H9 (cell line): Measurements from ENCODE around the gene CLRN3. TPM values are rescaled to one million over a fixed set of nuclear protein-coding genes. Genes with fewer than 3 reads are reported as not detected.

Source experiments
- DNase-seq: peaks from one replicate; pipeline ENCODE4 v3.0.0-alpha.2; 2017
- H2AFZ ChIP-seq: one replicate; pipeline ENCODE4 v1.6.1; 2013; ENCODE audit warnings: mild to moderate bottlenecking, low read length, control low read depth, moderate library complexity
- H2AK5ac ChIP-seq: 2 replicates; pipeline ENCODE4 v1.6.1; 2013; ENCODE audit warnings: low read length, control low read depth, mixed read lengths; ENCODE audit not compliant: insufficient read length
- H2BK120ac ChIP-seq: one replicate; pipeline ENCODE4 v1.6.1; 2013; ENCODE audit warnings: low read depth, mild to moderate bottlenecking, low read length, control low read depth, inconsistent platforms; ENCODE audit not compliant: poor library complexity, severe bottlenecking
- H2BK12ac ChIP-seq: 2 replicates; pipeline ENCODE4 v1.6.1; 2013; ENCODE audit warnings: low read length, control low read depth, mixed read lengths, low read depth; ENCODE audit not compliant: insufficient read length
- H2BK15ac ChIP-seq: 2 replicates; pipeline ENCODE4 v1.6.1; 2013; ENCODE audit warnings: low read depth, low read length, control low read depth
- H2BK20ac ChIP-seq: one replicate; pipeline ENCODE4 v1.6.1; 2013; ENCODE audit warnings: low read depth, mild to moderate bottlenecking, low read length, control low read depth, inconsistent platforms; ENCODE audit not compliant: poor library complexity, severe bottlenecking
- H2BK5ac ChIP-seq: 2 replicates; pipeline ENCODE4 v1.6.1; 2013; ENCODE audit warnings: low read length, control low read depth, mixed read lengths; ENCODE audit not compliant: insufficient read length
- H3K14ac ChIP-seq: 2 replicates; pipeline ENCODE4 v1.6.1; 2013; ENCODE audit warnings: low read length, control low read depth; ENCODE audit not compliant: insufficient read depth
- H3K18ac ChIP-seq: 2 replicates; pipeline ENCODE4 v1.6.1; 2013; ENCODE audit warnings: low read depth, mild to moderate bottlenecking, mixed read lengths, low read length, control low read depth; ENCODE audit not compliant: insufficient read length
- H3K23ac ChIP-seq: 2 replicates; pipeline ENCODE4 v1.6.1; 2013; ENCODE audit warnings: low read length, control low read depth, mixed read lengths, low read depth; ENCODE audit not compliant: insufficient read length
- H3K23me2 ChIP-seq: 2 replicates; pipeline ENCODE4 v1.6.1; 2013; ENCODE audit warnings: low read depth, mild to moderate bottlenecking, mixed read lengths, low read length, control low read depth; ENCODE audit not compliant: insufficient read length, poor library complexity, severe bottlenecking
- H3K27ac ChIP-seq: 2 replicates; pipeline ENCODE4 v1.5.1; 2013; ENCODE audit warnings: low read length, control low read depth, mixed read lengths, low read depth; ENCODE audit not compliant: insufficient read length
- H3K27me3 ChIP-seq: 2 replicates; pipeline ENCODE4 v1.6.1; 2013; ENCODE audit warnings: low read length, control low read depth, inconsistent platforms; ENCODE audit not compliant: insufficient read depth
- H3K4ac ChIP-seq: 2 replicates; pipeline ENCODE4 v1.6.1; 2013; ENCODE audit warnings: low read depth, mild to moderate bottlenecking, control low read depth, inconsistent platforms, low read length, moderate library complexity
- H3K4me1 ChIP-seq: 2 replicates; pipeline ENCODE4 v1.6.1; 2013; ENCODE audit warnings: low read length, control low read depth, inconsistent platforms; ENCODE audit not compliant: insufficient read depth
- H3K4me2 ChIP-seq: 2 replicates; pipeline ENCODE4 v1.6.1; 2013; ENCODE audit warnings: low read length, control low read depth, mixed read lengths; ENCODE audit not compliant: insufficient read length, insufficient read depth
- H3K56ac ChIP-seq: 2 replicates; pipeline ENCODE4 v1.6.1; 2013; ENCODE audit warnings: low read depth, mild to moderate bottlenecking, mixed read lengths, low read length, control low read depth; ENCODE audit not compliant: insufficient read length
- H3K79me1 ChIP-seq: 2 replicates; pipeline ENCODE4 v1.6.1; 2013; ENCODE audit warnings: low read depth, mild to moderate bottlenecking, moderate library complexity, low read length, control low read depth, inconsistent platforms; ENCODE audit not compliant: insufficient read depth, poor library complexity, severe bottlenecking
- H3K79me2 ChIP-seq: 2 replicates; pipeline ENCODE4 v1.6.1; 2013; ENCODE audit warnings: low read length, control low read depth, inconsistent platforms; ENCODE audit not compliant: insufficient read depth
- H3K9ac ChIP-seq: 2 replicates; pipeline ENCODE4 v1.6.1; 2013; ENCODE audit warnings: low read length, control low read depth, mixed read lengths; ENCODE audit not compliant: insufficient read length; ENCODE audit errors: extremely low read depth
- H3K9me3 ChIP-seq: one replicate; pipeline ENCODE4 v1.6.1; 2013; ENCODE audit warnings: low read depth, low read length, inconsistent platforms; ENCODE audit not compliant: control insufficient read depth
- H3T11ph ChIP-seq: one replicate; pipeline ENCODE4 v1.6.1; 2013; ENCODE audit warnings: mild to moderate bottlenecking, low read length, control low read depth, inconsistent platforms
- H4K20me1 ChIP-seq: one replicate; pipeline ENCODE4 v1.6.1; 2013; ENCODE audit not compliant: control insufficient read depth, insufficient read length, insufficient read depth
- H4K5ac ChIP-seq: 2 replicates; pipeline ENCODE4 v1.6.1; 2013; ENCODE audit warnings: low read depth, mild to moderate bottlenecking, mixed read lengths, low read length, control low read depth; ENCODE audit not compliant: insufficient read length
- H4K8ac ChIP-seq: replicated peaks from 2 replicates; pipeline ENCODE4 v1.6.1; 2013; ENCODE audit warnings: low read length, control low read depth, mixed read lengths, low read depth; ENCODE audit not compliant: insufficient read length
- H4K91ac ChIP-seq: 2 replicates; pipeline ENCODE4 v1.6.1; 2013; ENCODE audit warnings: low read depth, mild to moderate bottlenecking, moderate library complexity, mixed read lengths, low read length, control low read depth; ENCODE audit not compliant: insufficient read length
- H3K27ac Mint-ChIP-seq, 3 experiments: 2 replicates in 2 of 3; 3 replicates in 1 of 3; pipeline ENCODE4 v1.8.0; 2020 to 2021; ENCODE audit warnings: mixed read lengths in 3 of 3, mild to moderate bottlenecking in 1 of 3, moderate library complexity in 1 of 3
- H3K27me3 Mint-ChIP-seq: 2 replicates; pipeline ENCODE4 v1.8.0; 2021; ENCODE audit warnings: low read depth, mild to moderate bottlenecking, moderate library complexity, mixed read lengths
- H3K36me3 Mint-ChIP-seq, 3 experiments: 2 replicates in 2 of 3; 3 replicates in 1 of 3; pipeline ENCODE4 v1.8.0; 2020 to 2021; ENCODE audit warnings: low read depth in 3 of 3, mixed read lengths in 3 of 3; ENCODE audit not compliant: insufficient read depth in 1 of 3
- H3K4me1 Mint-ChIP-seq, 2 experiments: 2 replicates each; pipeline ENCODE4 v1.8.0; 2020; ENCODE audit warnings: mixed read lengths in 2 of 2
- H3K4me3 Mint-ChIP-seq, 2 experiments: 2 replicates in 1 of 2; 3 replicates in 1 of 2; pipeline ENCODE4 v1.8.0; 2020 to 2021; ENCODE audit warnings: mild to moderate bottlenecking in 2 of 2, mixed read lengths in 2 of 2, moderate library complexity in 1 of 2
- H3K9me3 Mint-ChIP-seq, 2 experiments: 2 replicates in 1 of 2; 3 replicates in 1 of 2; pipeline ENCODE4 v1.8.0; 2020; ENCODE audit warnings: mild to moderate bottlenecking in 2 of 2, mixed read lengths in 2 of 2, moderate library complexity in 1 of 2
- WGBS: extraction: QIAGEN DNeasy Blood & Tissue Kit; methylation state at CpG from one replicate; pipeline ENCODE4 v1.1.7; 2013; ENCODE audit warnings: missing lambda C conversion rate, low lambda C conversion rate, mixed read lengths; ENCODE audit not compliant: insufficient read length; ENCODE audit errors: extremely low coverage; 5-methylcytosine and 5-hydroxymethylcytosine counted together
- total RNA-seq: library from RNA; stranded (reverse); gene quantifications from 2 replicates; pipeline ENCODE4 v1.2.1, GENCODE V29; 2021
- TF ChIP-seq, protein P1 (sequence below): fragments of 200-600 bp; sonication (generic); conservative IDR thresholded peaks from 3 replicates; pipeline ENCODE4 v1.8.0; 2021; ENCODE audit warnings: antibody characterized with exemption, mild to moderate bottlenecking

CLRN3 gene
- total RNA-seq, 1 experiment from 2014 or later = not detected

- H4K91ac ChIP-seq = no peak overlapping the region
- no peak overlapping the region for H3K9ac ChIP-seq
- no peak for DNase-seq
- H2AFZ ChIP-seq = no peak overlapping the region
- no peaks in the 10 kb centered on the region for H4K20me1 ChIP-seq
- no peak overlapping the region for H2BK15ac ChIP-seq
- no peak overlapping the region for H3K23ac ChIP-seq
- no peak overlapping the region for H2BK120ac ChIP-seq
- peaks cover 14% of the 10 kb centered on the region for H3K27me3 Mint-ChIP-seq
- no peaks in the 10 kb centered on the region for H3K79me1 ChIP-seq
- WGBS = no CpG with 5 or more reads among the region's 15 CpGs
- H3K4me1 Mint-ChIP-seq = peaks cover 4 to 10% of the 10 kb centered on the region in 2 experiments; a peak in 3 of 4 replicates
- H2BK5ac ChIP-seq = no peak overlapping the region
- H3K27ac ChIP-seq = no peak overlapping the region
- H2AK5ac ChIP-seq = no peak overlapping the region
- H3K18ac ChIP-seq = no peak overlapping the region
- H3K4ac ChIP-seq = no peak overlapping the region
- no peak overlapping the region for H2BK12ac ChIP-seq
- H3K36me3 Mint-ChIP-seq = no peaks in the 10 kb centered on the region
- H3K23me2 ChIP-seq = peaks cover 4% of the 10 kb centered on the region
- H2BK20ac ChIP-seq = no peak overlapping the region
- H3K4me2 ChIP-seq = no peak overlapping the region
- H3K56ac ChIP-seq = no peak overlapping the region
- peaks cover 0 to 4% of the 10 kb centered on the region in 2 experiments; a peak in 1 of 5 replicates for H3K9me3 Mint-ChIP-seq
- H3K4me1 ChIP-seq = no peaks in the 10 kb centered on the region
- no peak overlapping the region; a peak in 1 of 7 replicates for H3K27ac Mint-ChIP-seq
- no peak overlapping the region for H3K4me3 Mint-ChIP-seq
- H3T11ph ChIP-seq = no peak overlapping the region
- no peaks in the 10 kb centered on the region for H3K79me2 ChIP-seq
- H4K5ac ChIP-seq = no peak overlapping the region
- no peak overlapping the region for H4K8ac ChIP-seq
- TF ChIP-seq, protein P1, sequence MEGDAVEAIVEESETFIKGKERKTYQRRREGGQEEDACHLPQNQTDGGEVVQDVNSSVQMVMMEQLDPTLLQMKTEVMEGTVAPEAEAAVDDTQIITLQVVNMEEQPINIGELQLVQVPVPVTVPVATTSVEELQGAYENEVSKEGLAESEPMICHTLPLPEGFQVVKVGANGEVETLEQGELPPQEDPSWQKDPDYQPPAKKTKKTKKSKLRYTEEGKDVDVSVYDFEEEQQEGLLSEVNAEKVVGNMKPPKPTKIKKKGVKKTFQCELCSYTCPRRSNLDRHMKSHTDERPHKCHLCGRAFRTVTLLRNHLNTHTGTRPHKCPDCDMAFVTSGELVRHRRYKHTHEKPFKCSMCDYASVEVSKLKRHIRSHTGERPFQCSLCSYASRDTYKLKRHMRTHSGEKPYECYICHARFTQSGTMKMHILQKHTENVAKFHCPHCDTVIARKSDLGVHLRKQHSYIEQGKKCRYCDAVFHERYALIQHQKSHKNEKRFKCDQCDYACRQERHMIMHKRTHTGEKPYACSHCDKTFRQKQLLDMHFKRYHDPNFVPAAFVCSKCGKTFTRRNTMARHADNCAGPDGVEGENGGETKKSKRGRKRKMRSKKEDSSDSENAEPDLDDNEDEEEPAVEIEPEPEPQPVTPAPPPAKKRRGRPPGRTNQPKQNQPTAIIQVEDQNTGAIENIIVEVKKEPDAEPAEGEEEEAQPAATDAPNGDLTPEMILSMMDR = no peak
- H3K9me3 ChIP-seq = no peaks in the 10 kb centered on the region
- H3K27me3 ChIP-seq = no peaks in the 10 kb centered on the region
- no peak overlapping the region for H3K14ac ChIP-seq
Measured at GRCh38 chr10:127854769-127855590, 37.8 kb downstream of the CLRN3 start.
